Subcutaneous preadipocyte (primary cell): Measurements from ENCODE around the gene VMP1. TPM values are rescaled to one million over a fixed set of nuclear protein-coding genes. Genes with fewer than 3 reads are reported as not detected.

Experiments used
- small RNA-seq: library from RNA; depleted of rRNA; stranded (forward); fragments of <200 nt; gene quantifications from one replicate; pipeline ENCODE3, GENCODE V24; 2012
- total RNA-seq: library from RNA; depleted of rRNA; stranded (reverse); fragments of >200 nt; gene quantifications from 2 replicates; pipeline ENCODE4 v1.2.3, GENCODE V29; 2012

Gene VMP1
- 137 and 177 TPM in 2 replicates for total RNA-seq

DNA sequence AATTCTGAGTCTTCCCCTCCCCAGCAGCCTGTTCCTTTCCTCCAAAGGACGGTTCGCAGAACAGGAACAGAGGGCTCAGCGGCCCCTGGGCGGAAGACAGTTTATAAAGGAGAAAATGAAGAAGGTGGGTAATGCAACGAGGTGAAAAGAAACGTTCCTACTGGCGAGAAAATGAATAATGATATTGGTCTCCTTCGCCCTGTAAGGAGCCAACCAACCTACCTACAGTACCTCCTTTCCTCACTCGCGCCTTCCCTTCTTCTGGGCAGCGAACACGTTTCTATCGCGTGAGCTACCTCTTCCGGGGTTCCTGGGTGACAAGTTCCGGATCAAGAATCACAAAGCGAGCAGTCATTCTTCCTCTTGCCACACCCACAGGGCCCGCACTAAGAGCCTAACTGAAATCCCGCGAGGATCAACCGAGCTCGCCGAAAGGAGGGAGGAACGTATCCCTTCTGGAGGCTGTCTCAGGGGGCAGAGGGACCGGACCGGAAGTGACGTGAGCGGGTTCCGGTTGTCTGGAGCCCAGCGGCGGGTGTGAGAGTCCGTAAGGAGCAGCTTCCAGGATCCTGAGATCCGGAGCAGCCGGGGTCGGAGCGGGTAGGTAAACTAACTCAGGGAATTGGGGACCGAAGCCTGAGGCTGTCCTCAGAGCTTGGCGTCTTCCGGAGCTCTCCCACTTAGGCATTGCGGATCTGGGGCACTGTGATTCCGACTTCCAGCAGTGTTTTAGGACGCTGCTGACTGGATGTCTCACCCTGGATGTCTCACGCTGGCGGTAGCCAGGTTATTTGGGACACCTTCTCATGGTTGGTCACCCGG lies at the start of gene VMP1, which contains the start of gene PTRH2:
Gene VMP1, plus strand, starts transcription at position 506 of the 822 bp plus-strand sequence. CDS start 23,793 bp downstream, outside the sequence.
Gene PTRH2, minus strand, starts transcription at position 282 of the 822 bp plus-strand sequence. CDS start 9,452 bp downstream, outside the sequence.

Small RNAs within 50 kb of the gene (small RNA-seq; reads per million reads assigned to genes)
- gene AC040904.1 (not detected), gene RNU6-450P (not detected)

Other genes with a start within 250 kb of the VMP1 start
- 44.8 and 47.4 TPM in 2 replicates for gene DHX40, start 142.0 kb upstream of the VMP1 start, total RNA-seq
- 360 and 466 TPM in 2 replicates for gene CLTC, start 87.8 kb upstream of the VMP1 start, total RNA-seq
- 15.8 and 22.8 TPM in 2 replicates for gene PTRH2, start 224 bp upstream of the VMP1 start, total RNA-seq
- gene TUBD1, start 185.3 kb downstream of the VMP1 start, total RNA-seq, result 2.6 and 3.9 TPM in 2 replicates
- 15.8 and 22.3 TPM in 2 replicates for gene RPS6KB1, start 185.5 kb downstream of the VMP1 start, total RNA-seq